Stimulated activated naive CD8-positive, alpha-beta T cell treated with anti-CD3 and anti-CD28 coated beads, Interleukin-15, Interleukin-2, amounts not matched to agents 100 ng/mL and 50 ng/mL, for 24 hours (primary cell): ENCODE results near the gene RHOF.
A peak's percentile ranks its signal among the peaks of the same experiment; 100 is the strongest.

Experiments used
- H3K27ac Mint-ChIP-seq: one replicate; pipeline ENCODE4 v1.8.0; 2021; ENCODE audit warnings: mild to moderate bottlenecking, mixed read lengths
- H3K27me3 Mint-ChIP-seq: one replicate; pipeline ENCODE4 v1.8.0; 2021; ENCODE audit warnings: mixed read lengths
- H3K36me3 Mint-ChIP-seq: one replicate; pipeline ENCODE4 v1.8.0; 2021; ENCODE audit warnings: low read depth, mixed read lengths
- H3K4me1 Mint-ChIP-seq: one replicate; pipeline ENCODE4 v1.8.0; 2021; ENCODE audit warnings: low read depth, mixed read lengths
- H3K4me3 Mint-ChIP-seq: one replicate; pipeline ENCODE4 v1.8.0; 2021; ENCODE audit warnings: mild to moderate bottlenecking, mixed read lengths
- H3K9me3 Mint-ChIP-seq: one replicate; pipeline ENCODE4 v1.8.0; 2021; ENCODE audit warnings: mixed read lengths

RHOF gene

GRCh38 chr12:121825041-121825523 lies 31.6 kb upstream of the RHOF start:
- H3K27me3 Mint-ChIP-seq: no peaks in the 10 kb centered on the region
- no peak overlapping the region for H3K27ac Mint-ChIP-seq
- H3K9me3 Mint-ChIP-seq: no peaks in the 10 kb centered on the region
- no peaks in the 10 kb centered on the region for H3K4me1 Mint-ChIP-seq
- H3K4me3 Mint-ChIP-seq: no peak overlapping the region
- H3K36me3 Mint-ChIP-seq: peaks cover 40% of the 10 kb centered on the region

GRCh38 chr12:121823727-121824115 lies 30.2 kb upstream of the RHOF start:
- H3K9me3 Mint-ChIP-seq: no peaks in the 10 kb centered on the region
- no peaks in the 10 kb centered on the region for H3K4me1 Mint-ChIP-seq
- H3K27me3 Mint-ChIP-seq: no peaks in the 10 kb centered on the region
- no peak overlapping the region for H3K27ac Mint-ChIP-seq
- H3K4me3 Mint-ChIP-seq: no peak overlapping the region
- peaks cover 34% of the 10 kb centered on the region for H3K36me3 Mint-ChIP-seq

GRCh38 chr12:121823101-121823726 lies 29.7 kb upstream of the RHOF start:
- no peaks in the 10 kb centered on the region for H3K27me3 Mint-ChIP-seq
- H3K27ac Mint-ChIP-seq: no peak overlapping the region
- no peak overlapping the region for H3K4me3 Mint-ChIP-seq

GRCh38 chr12:121822393-121823100 lies 29.1 kb upstream of the RHOF start:
- H3K36me3 Mint-ChIP-seq: peaks cover 33% of the 10 kb centered on the region
- H3K27ac Mint-ChIP-seq: no peak overlapping the region
- H3K27me3 Mint-ChIP-seq: no peaks in the 10 kb centered on the region
- no peaks in the 10 kb centered on the region for H3K9me3 Mint-ChIP-seq
- no peak overlapping the region for H3K4me3 Mint-ChIP-seq
- no peaks in the 10 kb centered on the region for H3K4me1 Mint-ChIP-seq

More at GRCh38 chr12:121823101-121823726, 29.7 kb upstream of the RHOF start:
- H3K4me1 Mint-ChIP-seq: no peaks in the 10 kb centered on the region
- peaks cover 29% of the 10 kb centered on the region for H3K36me3 Mint-ChIP-seq
- no peaks in the 10 kb centered on the region for H3K9me3 Mint-ChIP-seq

- Mint-ChIP-seq H3K36me3 (peaks cover 31% of the 10 kb centered on the region), H3K27me3 (no peaks in the 10 kb centered on the region), H3K27ac (no peak overlapping the region), H3K4me3 (no peak overlapping the region), H3K9me3 (no peaks in the 10 kb centered on the region), H3K4me1 (no peaks in the 10 kb centered on the region)
Measured at GRCh38 chr12:121820056-121820455, 26.6 kb upstream of the RHOF start.

GRCh38 chr12:121819212-121819949 lies 25.9 kb upstream of the RHOF start:
- Mint-ChIP-seq H3K4me3 (no peak overlapping the region), H3K27me3 (no peaks in the 10 kb centered on the region), H3K9me3 (no peaks in the 10 kb centered on the region), H3K4me1 (no peaks in the 10 kb centered on the region), H3K27ac (no peak overlapping the region), H3K36me3 (peaks cover 31% of the 10 kb centered on the region)

GRCh38 chr12:121817648-121818043 lies 24.2 kb upstream of the RHOF start:
- no peaks in the 10 kb centered on the region for H3K9me3 Mint-ChIP-seq
- H3K36me3 Mint-ChIP-seq: peaks cover 40% of the 10 kb centered on the region
- peak overlapping the region; percentile 36 for H3K27ac Mint-ChIP-seq
- peaks cover 13% of the 10 kb centered on the region for H3K4me1 Mint-ChIP-seq
- no peak overlapping the region for H3K4me3 Mint-ChIP-seq
- no peaks in the 10 kb centered on the region for H3K27me3 Mint-ChIP-seq

- Mint-ChIP-seq H3K4me1 (peaks cover 16% of the 10 kb centered on the region), H3K9me3 (no peaks in the 10 kb centered on the region), H3K27me3 (no peaks in the 10 kb centered on the region), H3K4me3 (no peak overlapping the region), H3K27ac (no peak overlapping the region), H3K36me3 (peaks cover 40% of the 10 kb centered on the region)
Measured at GRCh38 chr12:121816925-121817647, 23.6 kb upstream of the RHOF start.

- peaks cover 23% of the 10 kb centered on the region for H3K4me1 Mint-ChIP-seq
- H3K27ac Mint-ChIP-seq: no peak overlapping the region
- peaks cover 40% of the 10 kb centered on the region for H3K36me3 Mint-ChIP-seq
- no peaks in the 10 kb centered on the region for H3K27me3 Mint-ChIP-seq
- H3K4me3 Mint-ChIP-seq: no peak overlapping the region
- no peaks in the 10 kb centered on the region for H3K9me3 Mint-ChIP-seq
Measured at GRCh38 chr12:121815263-121815662, 21.8 kb upstream of the RHOF start.

GRCh38 chr12:121814429-121815119 lies 21.1 kb upstream of the RHOF start:
- H3K4me3 Mint-ChIP-seq: no peak overlapping the region
- no peak overlapping the region for H3K27ac Mint-ChIP-seq
- H3K36me3 Mint-ChIP-seq: peaks cover 42% of the 10 kb centered on the region
- no peaks in the 10 kb centered on the region for H3K9me3 Mint-ChIP-seq
- H3K27me3 Mint-ChIP-seq: no peaks in the 10 kb centered on the region
- peaks cover 23% of the 10 kb centered on the region for H3K4me1 Mint-ChIP-seq

- Mint-ChIP-seq H3K9me3 (no peaks in the 10 kb centered on the region), H3K4me1 (peaks cover 23% of the 10 kb centered on the region), H3K36me3 (peaks cover 41% of the 10 kb centered on the region), H3K27me3 (no peaks in the 10 kb centered on the region), H3K27ac (no peak overlapping the region), H3K4me3 (no peak overlapping the region)
Measured at GRCh38 chr12:121813951-121814350, 20.5 kb upstream of the RHOF start.

GRCh38 chr12:121812921-121813896 lies 19.7 kb upstream of the RHOF start:
- Mint-ChIP-seq H3K4me1 (peaks cover 27% of the 10 kb centered on the region), H3K4me3 (peak overlapping the region; percentile 84), H3K36me3 (peaks cover 46% of the 10 kb centered on the region)

GRCh38 chr12:121812320-121812871 lies 18.9 kb upstream of the RHOF start:
- H3K27me3 Mint-ChIP-seq: no peaks in the 10 kb centered on the region
- H3K27ac Mint-ChIP-seq: peak overlapping the region; percentile 26
- H3K4me3 Mint-ChIP-seq: peak overlapping the region; percentile 84
- peaks cover 40% of the 10 kb centered on the region for H3K36me3 Mint-ChIP-seq
- no peaks in the 10 kb centered on the region for H3K9me3 Mint-ChIP-seq
- peaks cover 29% of the 10 kb centered on the region for H3K4me1 Mint-ChIP-seq

More at GRCh38 chr12:121812921-121813896, 19.7 kb upstream of the RHOF start:
- H3K27me3 Mint-ChIP-seq: no peaks in the 10 kb centered on the region
- peak overlapping the region; percentile 36 for H3K27ac Mint-ChIP-seq
- no peaks in the 10 kb centered on the region for H3K9me3 Mint-ChIP-seq
